Lung (tissue), 12 donors: ENCODE results near the gene CASP1. TPM values are rescaled to one million over a fixed set of nuclear protein-coding genes. Genes with fewer than 3 reads are reported as not detected.

Experiments
- ATAC-seq: fragments of 200-7000 bp; cut with Tn5 transposase; one replicate; pipeline ENCODE4 v1.9.1; 2020; ENCODE audit warnings: moderate number of reproducible peaks; ENCODE audit not compliant: insufficient read depth, low FRiP score
- DNase-seq, 3 donors: peaks; one replicate each; pipeline ENCODE4 v3.0.0-alpha.2; 2013 to 2017
- H3K27ac ChIP-seq, 2 donors: one replicate each; pipeline ENCODE4 v1.5.1; 2013; ENCODE audit warnings: mild to moderate bottlenecking in 2 of 2, moderate library complexity in 2 of 2, control low read depth in 1 of 2, inconsistent platforms in 1 of 2, low read depth in 1 of 2, low read length in 1 of 2
- H3K27me3 ChIP-seq, 3 donors: one replicate each; pipeline ENCODE4 v1.5.1; 2013; ENCODE audit warnings: low read length in 2 of 3; ENCODE audit not compliant: control insufficient read depth in 3 of 3, insufficient read depth in 3 of 3
- H3K36me3 ChIP-seq, 4 donors: one replicate each; pipeline ENCODE4 v1.5.1; 2013; ENCODE audit warnings: low read length in 4 of 4, mild to moderate bottlenecking in 1 of 4, moderate library complexity in 1 of 4; ENCODE audit not compliant: control insufficient read depth in 4 of 4, insufficient read depth in 4 of 4
- H3K4me1 ChIP-seq, 5 donors: one replicate each; pipeline ENCODE4 v1.5.1; 2013; ENCODE audit warnings: low read length in 5 of 5, mild to moderate bottlenecking in 2 of 5, moderate library complexity in 1 of 5; ENCODE audit not compliant: control insufficient read depth in 5 of 5, insufficient read depth in 5 of 5
- H3K4me3 ChIP-seq: one replicate; pipeline ENCODE4 v1.5.1; 2013; ENCODE audit warnings: mild to moderate bottlenecking, control low read depth, moderate library complexity
- H3K9ac ChIP-seq, 2 donors: one replicate each; pipeline ENCODE4 v1.5.1; 2013; ENCODE audit warnings: low read length in 2 of 2, control low read depth in 1 of 2; ENCODE audit not compliant: insufficient read depth in 1 of 2
- H3K9me3 ChIP-seq, 4 donors: one replicate each; pipeline ENCODE4 v1.5.1; 2013; ENCODE audit warnings: low read length in 3 of 4, mild to moderate bottlenecking in 1 of 4, moderate library complexity in 1 of 4; ENCODE audit not compliant: control insufficient read depth in 4 of 4, insufficient read depth in 3 of 4
- WGBS, 2 donors: extraction: QIAGEN DNeasy Blood & Tissue Kit; methylation state at CpG; one replicate each; pipeline ENCODE4 v1.1.7; 2013; 5-methylcytosine and 5-hydroxymethylcytosine counted together
- polyA plus RNA-seq, 2 donors: library from polyadenylated mRNA; stranded (reverse); fragments of 200-250 nt; gene quantifications; one replicate each; pipeline ENCODE4 v1.2.1, GENCODE V29; 2013
- total RNA-seq, 2 donors: library from RNA; depleted of rRNA in 1 of 2; stranded (reverse); fragments of >200 nt in 1 of 2; gene quantifications; one replicate each; pipeline ENCODE4 v1.2.1, GENCODE V29; 2014 to 2021
- TF ChIP-seq, protein P1 (sequence below): IDR thresholded peaks from 2 replicates; pipeline ENCODE4 v1.5.1; 2012; ENCODE audit warnings: mild to moderate bottlenecking; ENCODE audit errors: control extremely low read depth, extremely low read depth
- donor health status: control.
- donor health status: control.
- donor health status: Bipolar disorder and iron deficiency.
- donor health status: healthy.
- donor health status: DM: yes; HTN: yes; CAD: no.

Gene CASP1
- total and polyA plus RNA-seq, 4 donors: 30.2 to 115 (median 44.6) TPM

DNA sequence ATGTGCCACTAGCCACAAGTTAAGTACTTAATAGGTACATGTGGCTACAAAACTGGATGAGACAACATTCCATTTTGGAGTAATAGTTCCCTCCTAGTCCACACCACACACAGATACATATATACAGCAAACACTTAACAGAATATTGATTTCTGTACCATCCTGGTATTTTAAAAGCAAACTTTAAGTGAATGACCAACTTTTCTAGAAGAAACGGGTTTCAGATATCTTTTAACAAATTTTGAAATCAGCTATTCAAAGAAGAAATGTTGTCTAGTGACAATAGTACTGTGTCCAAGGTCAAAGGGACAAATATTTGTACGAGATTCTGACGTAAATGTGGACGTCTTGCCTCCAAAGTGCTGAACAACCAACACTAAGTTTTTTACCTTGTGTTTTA lies 22.5 kb upstream of the CASP1 start:
- 66 to 67% methylated on average over 4 of the region's 4 CpGs for WGBS, 2 donors
- Histone ChIP-seq H3K4me3 (no peak overlapping the region), H3K4me1 (no peaks in the 10 kb centered on the region), H3K27me3 (no peaks in the 10 kb centered on the region), H3K9ac (no peak overlapping the region), H3K9me3 (no peaks in the 10 kb centered on the region), H3K36me3 (no peaks in the 10 kb centered on the region), H3K27ac (no peak overlapping the region)
- TF ChIP-seq, protein P1, sequence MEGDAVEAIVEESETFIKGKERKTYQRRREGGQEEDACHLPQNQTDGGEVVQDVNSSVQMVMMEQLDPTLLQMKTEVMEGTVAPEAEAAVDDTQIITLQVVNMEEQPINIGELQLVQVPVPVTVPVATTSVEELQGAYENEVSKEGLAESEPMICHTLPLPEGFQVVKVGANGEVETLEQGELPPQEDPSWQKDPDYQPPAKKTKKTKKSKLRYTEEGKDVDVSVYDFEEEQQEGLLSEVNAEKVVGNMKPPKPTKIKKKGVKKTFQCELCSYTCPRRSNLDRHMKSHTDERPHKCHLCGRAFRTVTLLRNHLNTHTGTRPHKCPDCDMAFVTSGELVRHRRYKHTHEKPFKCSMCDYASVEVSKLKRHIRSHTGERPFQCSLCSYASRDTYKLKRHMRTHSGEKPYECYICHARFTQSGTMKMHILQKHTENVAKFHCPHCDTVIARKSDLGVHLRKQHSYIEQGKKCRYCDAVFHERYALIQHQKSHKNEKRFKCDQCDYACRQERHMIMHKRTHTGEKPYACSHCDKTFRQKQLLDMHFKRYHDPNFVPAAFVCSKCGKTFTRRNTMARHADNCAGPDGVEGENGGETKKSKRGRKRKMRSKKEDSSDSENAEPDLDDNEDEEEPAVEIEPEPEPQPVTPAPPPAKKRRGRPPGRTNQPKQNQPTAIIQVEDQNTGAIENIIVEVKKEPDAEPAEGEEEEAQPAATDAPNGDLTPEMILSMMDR: no peak
- DNase-seq (no peak), ATAC-seq (no peak)

DNA sequence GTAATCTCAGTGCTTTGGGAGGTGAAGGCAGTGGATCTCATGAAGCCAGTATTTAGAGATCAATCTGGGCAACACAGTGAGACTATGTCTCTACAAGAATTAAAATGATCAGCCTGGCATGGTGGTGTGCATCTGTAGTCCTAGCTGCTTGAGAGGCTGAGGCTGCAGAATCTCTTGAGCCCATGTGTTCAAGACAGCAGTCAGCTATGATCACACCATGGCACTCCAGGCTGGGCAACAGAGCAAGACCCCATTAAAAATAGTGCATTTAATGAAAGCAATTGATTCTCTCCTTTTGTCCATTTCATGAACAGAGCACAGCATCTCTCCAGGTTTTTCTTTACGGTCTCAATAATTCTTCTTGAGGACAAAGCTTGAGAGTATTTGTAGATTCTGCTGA lies 21.5 kb upstream of the CASP1 start:
- H3K9me3 ChIP-seq: no peaks in the 10 kb centered on the region
- 96 to 97% methylated on average over 1 of the region's 1 CpG for WGBS, 2 donors
- no peaks in the 10 kb centered on the region for H3K4me1 ChIP-seq
- no peak for DNase-seq
- H3K27ac ChIP-seq: no peak overlapping the region
- H3K4me3 ChIP-seq: no peak overlapping the region
- TF ChIP-seq, protein P1: no peak
- ATAC-seq: no peak
- H3K27me3 ChIP-seq: no peaks in the 10 kb centered on the region
- no peaks in the 10 kb centered on the region for H3K36me3 ChIP-seq
- H3K9ac ChIP-seq: no peak overlapping the region

DNA sequence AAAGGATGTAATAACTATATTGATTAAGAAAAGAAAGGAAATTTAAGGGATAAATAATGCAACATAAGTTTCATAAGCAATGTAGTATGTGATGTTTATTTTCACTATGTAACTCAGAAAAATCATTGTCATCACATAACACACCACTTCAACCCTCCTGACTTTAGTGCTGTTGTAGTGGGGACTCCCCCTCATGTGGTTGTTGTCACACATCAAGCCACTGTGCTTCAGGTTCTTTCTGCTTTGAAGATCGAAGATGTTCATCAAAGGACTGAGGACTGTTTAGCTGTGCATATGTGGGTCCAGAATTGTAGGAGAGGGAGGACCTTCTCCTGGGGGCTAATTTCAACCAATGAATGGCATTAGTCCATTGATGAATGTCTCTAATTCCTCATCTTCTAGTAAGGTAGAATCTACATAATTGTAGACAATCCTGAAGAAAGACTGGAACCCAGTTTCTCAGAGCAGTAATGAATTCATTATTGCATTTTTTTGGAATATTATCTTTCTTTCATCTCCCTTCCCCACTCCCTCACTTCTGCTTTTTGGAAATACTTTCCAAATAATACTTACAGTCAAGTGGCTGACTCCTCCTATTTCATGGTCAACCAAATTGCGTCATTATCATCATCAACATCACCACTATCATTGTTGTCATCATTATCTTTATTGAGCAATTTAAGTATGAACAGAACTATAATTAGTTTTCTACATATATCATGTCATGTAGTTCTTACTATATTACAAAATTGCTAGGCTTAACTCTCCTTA lies 20.0 kb upstream of the CASP1 start:
- H3K36me3 ChIP-seq: no peaks in the 10 kb centered on the region
- H3K27me3 ChIP-seq: no peaks in the 10 kb centered on the region
- no peak overlapping the region for H3K9ac ChIP-seq
- H3K27ac ChIP-seq: no peak overlapping the region
- 59 to 78% methylated on average over 2 of the region's 2 CpGs for WGBS, 2 donors
- ATAC-seq: no peak
- no peak overlapping the region for H3K4me3 ChIP-seq
- H3K9me3 ChIP-seq: no peaks in the 10 kb centered on the region
- no peaks in the 10 kb centered on the region for H3K4me1 ChIP-seq
- TF ChIP-seq, protein P1: no peak
- DNase-seq: no peak

DNA sequence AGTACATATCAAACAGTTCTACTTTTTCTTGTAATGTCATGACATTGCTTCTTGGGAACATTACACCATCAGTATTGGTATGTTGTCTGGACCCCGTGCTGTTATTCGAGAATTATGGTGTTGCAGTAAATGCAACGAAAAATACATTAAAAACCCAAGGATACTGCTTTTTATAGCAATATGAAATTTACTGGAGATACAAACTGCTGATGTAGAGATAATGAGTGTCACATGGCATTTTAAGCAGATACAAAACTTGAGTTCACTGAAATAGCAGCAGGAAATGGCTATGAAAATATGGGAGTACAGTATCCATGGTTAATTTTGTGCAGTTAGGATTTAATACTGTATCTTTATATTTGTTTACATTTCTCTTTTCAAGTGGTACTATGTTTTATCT lies 17.5 kb upstream of the CASP1 start:
- Histone ChIP-seq H3K27ac (no peak overlapping the region), H3K4me3 (no peak overlapping the region), H3K4me1 (no peaks in the 10 kb centered on the region), H3K36me3 (no peaks in the 10 kb centered on the region), H3K27me3 (no peaks in the 10 kb centered on the region), H3K9me3 (no peaks in the 10 kb centered on the region), H3K9ac (no peak overlapping the region)
- no peak for ATAC-seq
- 88 to 91% methylated on average over 3 of the region's 3 CpGs for WGBS, 2 donors
- TF ChIP-seq, protein P1: no peak
- DNase-seq: no peak
